Measurements from ENCODE around the gene MEF2C. TPM values are rescaled to one million over a fixed set of nuclear protein-coding genes. Genes with fewer than 3 reads are reported as not detected.
"Not testable (repeated sequence)": the region's sequence is repeated elsewhere in the genome, so short reads cannot be mapped to it uniquely, and the experiment has no call there.

Gene MEF2C
- total RNA-seq, 2 experiments from 2014 or later = 0.02 TPM

- ChIA-PET CTCF (interaction anchor here (1.1 kb wide), 1 partner anchor 146 kb away, joined by 5 read pairs; no protein-coding TSS in a partner anchor), POLR2A (no interaction called here)
- H3K4me3 Mint-ChIP-seq = no peak overlapping the region
- H3K36me3 Mint-ChIP-seq = no peaks in the 10 kb centered on the region
- H3K9me3 Mint-ChIP-seq = no peaks in the 10 kb centered on the region
- H3K27me3 Mint-ChIP-seq = peaks cover 15% of the 10 kb centered on the region
- no peak for DNase-seq
- intact Hi-C loops (cut with micrococcal nuclease) = no loop called here
- no peaks in the 10 kb centered on the region for H3K4me1 Mint-ChIP-seq (ENCODE audit: low read depth)
- no peak overlapping the region for H3K27ac Mint-ChIP-seq
Measured at GRCh38 chr5:88875341-88876234, 7.4 kb downstream of the MEF2C start.

DNA sequence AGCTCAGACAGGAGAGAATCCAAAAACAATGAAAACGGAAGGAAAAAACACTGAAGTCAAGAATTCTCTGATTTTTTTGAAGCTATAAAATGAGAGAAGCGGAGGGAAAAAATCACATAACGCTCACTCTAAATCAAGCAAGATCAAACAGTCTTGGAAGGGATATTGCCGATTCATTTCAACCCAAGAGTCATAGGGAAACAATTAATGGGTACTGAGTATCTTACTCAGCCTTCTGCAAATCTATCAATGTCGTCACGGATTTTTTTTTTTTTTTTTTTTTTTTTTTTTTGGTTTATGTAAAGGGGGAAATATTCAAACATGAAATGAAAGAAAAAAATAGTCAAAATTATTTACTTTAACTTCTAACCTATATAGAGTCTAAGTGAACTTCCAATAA, 9.5 kb downstream of the MEF2C start:
- Mint-ChIP-seq H3K4me1 (ENCODE audit: low read depth) (no peaks in the 10 kb centered on the region), H3K9me3 (no peaks in the 10 kb centered on the region), H3K36me3 (no peaks in the 10 kb centered on the region), H3K27me3 (peaks cover 7% of the 10 kb centered on the region), H3K4me3 (no peak overlapping the region), H3K27ac (no peak overlapping the region)
- POLR2A ChIA-PET = no interaction called here
- intact Hi-C loops (cut with micrococcal nuclease) = no loop called here
- CTCF ChIA-PET = no interaction called here
- DNase-seq = no peak

DNA sequence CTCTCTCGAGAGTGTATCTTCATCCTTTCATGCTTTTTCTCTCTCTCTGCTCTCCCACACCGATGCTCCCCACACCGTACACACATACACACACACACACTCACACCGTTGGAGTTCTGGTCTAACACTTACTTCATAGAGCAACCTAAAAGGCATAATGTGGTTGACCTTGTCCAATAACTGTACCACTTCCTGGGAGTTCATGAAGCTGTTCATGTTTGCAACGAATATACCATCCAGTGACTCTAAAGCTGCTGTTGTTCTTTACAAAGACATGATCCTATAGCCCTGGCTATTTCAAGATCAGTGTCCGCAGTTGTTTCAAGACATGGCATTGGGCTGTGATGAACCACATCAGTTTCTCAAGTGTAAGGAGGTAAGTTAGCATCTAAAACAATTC, 10.0 kb downstream of the MEF2C start:
- Mint-ChIP-seq H3K4me3 (no peak overlapping the region), H3K9me3 (no peaks in the 10 kb centered on the region), H3K36me3 (no peaks in the 10 kb centered on the region), H3K4me1 (ENCODE audit: low read depth) (no peaks in the 10 kb centered on the region), H3K27ac (no peak overlapping the region), H3K27me3 (peaks cover 7% of the 10 kb centered on the region)
- intact Hi-C loops (cut with micrococcal nuclease) = no loop called here
- CTCF ChIA-PET = no interaction called here
- no peak for DNase-seq
- POLR2A ChIA-PET = no interaction called here

- no peak for DNase-seq
- Mint-ChIP-seq H3K27ac (no peak overlapping the region), H3K36me3 (no peaks in the 10 kb centered on the region), H3K27me3 (peaks cover 7% of the 10 kb centered on the region), H3K9me3 (no peaks in the 10 kb centered on the region), H3K4me3 (no peak overlapping the region), H3K4me1 (ENCODE audit: low read depth) (no peaks in the 10 kb centered on the region)
- POLR2A ChIA-PET = no interaction called here
- CTCF ChIA-PET = no interaction called here
- intact Hi-C loops (cut with micrococcal nuclease) = no loop called here
Measured at GRCh38 chr5:88870285-88870684, 12.7 kb downstream of the MEF2C start.

GRCh38 chr5:88868468-88869068, 14.4 kb downstream of the MEF2C start:
- ChIA-PET CTCF (no interaction called here), POLR2A (no interaction called here)
- no peak overlapping the region for H3K27ac Mint-ChIP-seq
- no peaks in the 10 kb centered on the region for H3K9me3 Mint-ChIP-seq
- DNase-seq = no peak
- no peaks in the 10 kb centered on the region for H3K4me1 Mint-ChIP-seq (ENCODE audit: low read depth)
- peaks cover 6% of the 10 kb centered on the region for H3K27me3 Mint-ChIP-seq
- no peak overlapping the region for H3K4me3 Mint-ChIP-seq
- intact Hi-C loops (cut with micrococcal nuclease) = no loop called here
- no peaks in the 10 kb centered on the region for H3K36me3 Mint-ChIP-seq

DNA sequence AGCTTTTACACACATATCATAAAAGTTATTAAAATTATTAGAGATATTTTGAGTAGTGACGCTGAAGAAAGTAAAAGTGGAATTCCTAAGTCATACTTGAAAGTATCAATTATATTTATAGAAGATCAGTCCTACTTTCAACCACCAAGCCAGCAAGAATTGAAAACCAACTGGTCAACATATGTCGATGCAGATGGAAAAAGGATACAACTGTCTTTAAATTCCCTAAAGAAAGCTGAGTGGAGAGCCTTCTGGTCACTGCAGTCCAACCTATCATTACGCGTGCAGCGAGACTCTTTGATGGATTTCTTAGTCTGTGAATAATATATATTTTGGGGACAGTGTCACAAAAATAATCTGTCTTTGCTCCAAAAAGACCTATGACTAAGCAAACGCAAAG, 15.3 kb downstream of the MEF2C start:
- CTCF ChIA-PET = no interaction called here
- POLR2A ChIA-PET = no interaction called here
- no peak overlapping the region for H3K4me3 Mint-ChIP-seq
- intact Hi-C loops (cut with micrococcal nuclease) = no loop called here
- no peaks in the 10 kb centered on the region for H3K4me1 Mint-ChIP-seq (ENCODE audit: low read depth)
- H3K36me3 Mint-ChIP-seq = no peaks in the 10 kb centered on the region
- H3K27ac Mint-ChIP-seq = no peak overlapping the region
- no peak for DNase-seq
- H3K9me3 Mint-ChIP-seq = no peaks in the 10 kb centered on the region
- peaks cover 1% of the 10 kb centered on the region for H3K27me3 Mint-ChIP-seq

- POLR2A ChIA-PET = no interaction called here
- intact Hi-C loops (cut with micrococcal nuclease) = no loop called here
- no peaks in the 10 kb centered on the region for H3K27me3 Mint-ChIP-seq
- no peaks in the 10 kb centered on the region for H3K4me1 Mint-ChIP-seq (ENCODE audit: low read depth)
- no peak overlapping the region for H3K27ac Mint-ChIP-seq
- DNase-seq = no peak
- H3K9me3 Mint-ChIP-seq = no peaks in the 10 kb centered on the region
- no peak overlapping the region for H3K4me3 Mint-ChIP-seq
- H3K36me3 Mint-ChIP-seq = no peaks in the 10 kb centered on the region
- CTCF ChIA-PET = no interaction called here
Measured at GRCh38 chr5:88863523-88863922, 19.5 kb downstream of the MEF2C start.

DNA sequence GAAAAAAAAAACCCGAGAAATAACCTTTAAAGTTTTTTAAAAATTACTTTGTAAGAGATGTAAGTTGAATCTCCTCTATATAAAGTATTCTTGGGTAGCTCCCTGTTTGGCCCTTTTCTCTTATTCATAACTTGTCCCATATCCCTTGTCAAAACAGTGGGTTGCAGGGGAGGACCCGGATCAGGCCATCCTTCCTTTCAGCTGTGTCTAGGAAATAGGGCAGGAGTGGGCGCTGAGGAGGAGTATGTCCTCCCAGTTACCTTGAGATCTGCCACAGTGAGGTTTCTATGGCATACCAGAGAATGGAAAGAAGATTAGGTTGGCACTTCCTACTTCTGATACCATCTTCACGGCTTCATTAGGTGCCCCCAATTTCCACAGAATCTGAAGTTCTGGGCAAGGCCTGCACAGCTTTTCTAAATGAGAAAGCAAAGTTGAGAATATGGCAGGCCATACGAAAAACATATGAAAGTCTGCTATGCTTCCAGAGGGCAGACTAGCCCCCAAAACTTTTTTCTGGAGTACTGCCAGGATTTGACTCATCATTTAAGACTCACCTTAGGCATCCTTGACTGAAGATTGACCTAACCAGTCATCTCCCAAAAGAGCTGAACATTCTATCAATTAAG, 20.3 kb downstream of the MEF2C start:
- no peaks in the 10 kb centered on the region for H3K4me1 Mint-ChIP-seq (ENCODE audit: low read depth)
- peaks cover 2% of the 10 kb centered on the region for H3K27me3 Mint-ChIP-seq
- CTCF ChIA-PET = no interaction called here
- no peaks in the 10 kb centered on the region for H3K36me3 Mint-ChIP-seq
- POLR2A ChIA-PET = no interaction called here
- H3K4me3 Mint-ChIP-seq = no peak overlapping the region
- no peaks in the 10 kb centered on the region for H3K9me3 Mint-ChIP-seq
- DNase-seq = no peak
- H3K27ac Mint-ChIP-seq = no peak overlapping the region
- intact Hi-C loops (cut with micrococcal nuclease) = no loop called here

DNA sequence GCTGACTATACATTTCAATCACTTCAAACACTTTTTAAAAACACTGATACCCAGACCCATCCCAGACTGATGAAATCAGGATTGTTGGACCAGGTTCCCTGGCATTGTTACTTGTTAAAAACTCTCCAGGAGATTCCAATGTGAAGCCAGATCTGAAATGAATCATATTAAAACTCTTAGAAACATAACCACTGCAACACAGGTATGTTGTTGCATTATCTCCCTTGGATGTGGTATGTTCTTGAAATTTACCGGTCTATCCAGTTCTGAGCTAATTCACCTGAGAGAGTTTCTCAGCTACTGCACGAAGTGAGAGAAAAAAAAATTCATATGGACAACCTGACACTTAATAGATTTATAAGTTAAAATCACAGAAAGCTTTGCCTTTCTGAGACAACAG, 21.8 kb downstream of the MEF2C start:
- intact Hi-C loops (cut with micrococcal nuclease) = no loop called here
- H3K9me3 Mint-ChIP-seq = peaks cover 3% of the 10 kb centered on the region
- DNase-seq = no peak
- H3K27me3 Mint-ChIP-seq = peaks cover 2% of the 10 kb centered on the region
- CTCF ChIA-PET = no interaction called here
- H3K4me1 Mint-ChIP-seq (ENCODE audit: low read depth) = no peaks in the 10 kb centered on the region
- POLR2A ChIA-PET = no interaction called here
- H3K27ac Mint-ChIP-seq = no peak overlapping the region
- no peak overlapping the region for H3K4me3 Mint-ChIP-seq
- H3K36me3 Mint-ChIP-seq = no peaks in the 10 kb centered on the region

- CTCF ChIA-PET = no interaction called here
- DNase-seq = no peak
- Mint-ChIP-seq H3K36me3 (no peaks in the 10 kb centered on the region), H3K4me3 (no peak overlapping the region), H3K27ac (no peak overlapping the region), H3K4me1 (ENCODE audit: low read depth) (no peaks in the 10 kb centered on the region), H3K9me3 (peaks cover 3% of the 10 kb centered on the region), H3K27me3 (peaks cover 2% of the 10 kb centered on the region)
- intact Hi-C loops (cut with micrococcal nuclease) = no loop called here
- POLR2A ChIA-PET = no interaction called here
Measured at GRCh38 chr5:88860501-88860900, 22.5 kb downstream of the MEF2C start.

DNA sequence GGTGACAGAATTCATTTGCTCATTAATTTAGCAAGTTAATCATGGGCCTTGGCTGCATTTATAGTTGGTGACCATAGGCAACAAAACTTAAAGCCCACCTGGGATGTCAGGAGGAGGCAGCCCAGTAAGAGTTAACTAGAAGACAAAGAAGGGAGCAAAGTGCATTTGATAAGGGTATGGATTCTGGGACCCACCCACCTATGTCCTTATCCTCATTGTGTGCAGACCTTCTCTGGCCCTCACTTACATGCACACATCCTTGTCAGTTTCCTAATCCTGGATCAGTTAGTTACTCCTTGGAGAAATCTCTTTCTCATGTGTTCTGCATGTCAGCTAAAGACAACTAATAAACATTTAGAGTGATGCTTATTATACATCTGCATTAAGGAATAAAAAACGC, 24.6 kb downstream of the MEF2C start:
- Mint-ChIP-seq H3K9me3 (peaks cover 3% of the 10 kb centered on the region), H3K27ac (no peak overlapping the region)

GRCh38 chr5:88856381-88856780, 26.6 kb downstream of the MEF2C start:
- H3K27me3 Mint-ChIP-seq; H3K4me3 Mint-ChIP-seq; CTCF ChIA-PET; intact Hi-C loops (cut with micrococcal nuclease); H3K4me1 Mint-ChIP-seq (ENCODE audit: low read depth); POLR2A ChIA-PET; DNase-seq; H3K36me3 Mint-ChIP-seq; H3K27ac Mint-ChIP-seq; H3K9me3 Mint-ChIP-seq: not testable (repeated sequence)

More for the DNA sequence above, 24.6 kb downstream of the MEF2C start:
- ChIA-PET CTCF (no interaction called here), POLR2A (no interaction called here)
- Mint-ChIP-seq H3K36me3 (no peaks in the 10 kb centered on the region), H3K4me1 (ENCODE audit: low read depth) (no peaks in the 10 kb centered on the region), H3K4me3 (no peak overlapping the region), H3K27me3 (peaks cover 2% of the 10 kb centered on the region)
- DNase-seq = no peak
- intact Hi-C loops (cut with micrococcal nuclease) = no loop called here

DNA sequence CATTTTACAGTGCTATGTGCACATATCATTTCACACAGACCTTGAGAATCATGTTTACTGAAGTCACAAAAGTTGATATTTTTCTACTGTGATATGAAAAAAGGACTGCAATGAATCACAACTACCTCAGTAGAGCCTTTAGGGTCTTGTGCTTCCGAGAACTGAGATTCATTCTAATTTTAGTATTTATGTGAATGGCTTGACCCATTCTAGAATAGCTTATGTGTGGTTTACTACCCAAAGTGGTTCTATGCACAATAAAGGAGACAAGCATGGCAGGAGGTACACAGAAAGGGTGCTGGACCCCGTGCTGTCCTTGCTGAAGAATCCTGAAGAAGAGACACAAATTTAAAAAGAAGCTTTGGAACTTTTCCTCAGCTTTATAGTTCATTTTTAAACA, 28.2 kb downstream of the MEF2C start:
- intact Hi-C loops (cut with micrococcal nuclease) = no loop called here
- ChIA-PET CTCF (no interaction called here), POLR2A (no interaction called here)
- Mint-ChIP-seq H3K4me3 (no peak overlapping the region), H3K27me3 (peaks cover 7% of the 10 kb centered on the region), H3K9me3 (peaks cover 3% of the 10 kb centered on the region), H3K4me1 (ENCODE audit: low read depth) (no peaks in the 10 kb centered on the region), H3K36me3 (no peaks in the 10 kb centered on the region), H3K27ac (no peak overlapping the region)
- no peak for DNase-seq

Measured in activated CD4-positive, alpha-beta memory T cell treated with anti-CD3 and anti-CD28 coated beads for 36 hours (primary cell).